Measurements from ENCODE around the gene ZNF219.
A peak's percentile ranks its signal among the peaks of the same experiment; 100 is the strongest.

ZNF219 gene

GRCh38 chr14:21063479-21063878 is 35.0 kb downstream of the ZNF219 start:
- no peak for DNase-seq

GRCh38 chr14:21061347-21061668 is 37.1 kb downstream of the ZNF219 start:
- no peak for DNase-seq

GRCh38 chr14:21060614-21061346 is 37.7 kb downstream of the ZNF219 start:
- no peak for DNase-seq

- DNase-seq: no peak
Measured at GRCh38 chr14:21059842-21060613, 38.4 kb downstream of the ZNF219 start.

- no peak for DNase-seq
Measured at GRCh38 chr14:21058903-21059302, 39.6 kb downstream of the ZNF219 start.

- no peak for DNase-seq
Measured at GRCh38 chr14:21057803-21058675, 40.4 kb downstream of the ZNF219 start, which contains the start of gene RNASE8. RNASE8 (plus strand) TSS chr14:21057822; CDS start chr14:21057893, 71 bp downstream.

GRCh38 chr14:21056520-21057163 is 41.8 kb downstream of the ZNF219 start:
- DNase-seq: no peak

GRCh38 chr14:21055432-21056117 is 42.9 kb downstream of the ZNF219 start:
- no peak for DNase-seq

GRCh38 chr14:21054768-21055145 is 43.7 kb downstream of the ZNF219 start:
- no peak for DNase-seq

GRCh38 chr14:21054123-21054767 is 44.2 kb downstream of the ZNF219 start:
- DNase-seq: no peak

- DNase-seq: no peak
Measured at GRCh38 chr14:21053184-21054122, 45.0 kb downstream of the ZNF219 start.

- no peak for DNase-seq
Measured at GRCh38 chr14:21050597-21050996, 47.9 kb downstream of the ZNF219 start.

GRCh38 chr14:21049271-21049673 is 49.2 kb downstream of the ZNF219 start:
- DNase-seq: no peak

- no peak for DNase-seq
Measured at GRCh38 chr14:21048638-21049037, 49.8 kb downstream of the ZNF219 start.

- DNase-seq: no peak
Measured at GRCh38 chr14:21047378-21047781, 51.1 kb downstream of the ZNF219 start.

- DNase-seq: peak; percentile 21
Measured at GRCh38 chr14:21043974-21044618, 54.4 kb downstream of the ZNF219 start.

- DNase-seq: no peak
Measured at GRCh38 chr14:21043387-21043973, 55.0 kb downstream of the ZNF219 start.

- no peak for DNase-seq
Measured at GRCh38 chr14:21042918-21043317, 55.5 kb downstream of the ZNF219 start.

GRCh38 chr14:21041676-21042433 is 56.6 kb downstream of the ZNF219 start, which contains the start of gene RNASE7:
RNASE7 (plus strand) TSS chr14:21042362; CDS start chr14:21042993, 631 bp downstream.
- DNase-seq: no peak

All from CD4-positive, alpha-beta T cell treated with Interleukin-21 for 1 hour (primary cell).